K562 (cell line): ENCODE results near the gene GRK4. TPM values are rescaled to one million over a fixed set of nuclear protein-coding genes. Genes with fewer than 3 reads are reported as not detected.

Experiments
- MEF2A ChIP-seq: IDR thresholded peaks from 2 replicates; pipeline ENCODE4 v1.6.1; 2011; ENCODE audit warnings: low read depth, mild to moderate bottlenecking, low read length, moderate library complexity; ENCODE audit not compliant: control insufficient read depth
- NFRKB ChIP-seq: fragments of 450-650 bp; IDR thresholded peaks from 2 replicates; pipeline ENCODE4 v1.6.1; 2016; ENCODE audit warnings: low read depth
- SIX5 ChIP-seq, 2 experiments: IDR thresholded peaks; 2 replicates each; pipeline ENCODE4 v1.6.1; 2011; ENCODE audit warnings: low read length in 2 of 2, borderline replicate concordance in 1 of 2, low read depth in 1 of 2, mild to moderate bottlenecking in 1 of 2, moderate library complexity in 1 of 2; ENCODE audit not compliant: insufficient read depth in 1 of 2
- SRSF9 ChIP-seq: fragments of 200-400 bp; formaldehyde crosslinking; IDR thresholded peaks from 2 replicates; pipeline ENCODE4 v1.6.1; 2017; ENCODE audit warnings: low read depth, low read length, borderline replicate concordance
- YBX1 ChIP-seq: fragments of 450-650 bp; IDR thresholded peaks from 2 replicates; pipeline ENCODE4 v1.7.1; 2016; ENCODE audit warnings: mild to moderate bottlenecking
- polyA plus RNA-seq, 8 experiments: library from polyadenylated mRNA; depleted of rRNA in 4 of 8; stranded (reverse) in 5 of 8; unstranded in 3 of 8; fragments of >200 nt; fragmentation: Nextera tagmentation in 2 of 8; fragmentation: Illumina TruSeq in 1 of 8; extraction: Ambion mirVana in 2 of 8; extraction: Trizol in 1 of 8; gene quantifications; 2 replicates each; pipeline versions ENCODE4 v1.2.1 to v1.2.3, GENCODE V29; 2011 to 2014; ENCODE audit warnings: inconsistent platforms in 1 of 8, missing spikeins in 1 of 8
- total RNA-seq, 7 experiments: library from RNA; depleted of rRNA in 6 of 7; stranded (reverse); fragments of >200 nt in 6 of 7; fragmentation: Illumina TruSeq in 2 of 7; extraction: Trizol in 2 of 7; gene quantifications; 2 replicates each; pipeline versions ENCODE4 v1.2.1 to v1.2.3, GENCODE V29; 2011 to 2021; ENCODE audit warnings: low replicate concordance in 1 of 7
- TF ChIP-seq, protein P1 (sequence below): fragments of 200-600 bp; sonication (generic); IDR thresholded peaks from one replicate; pipeline ENCODE4 v1.6.1; 2012; ENCODE audit warnings: mild to moderate bottlenecking, low read depth, low read length, inconsistent platforms
- TF ChIP-seq, protein P2 (sequence below): fragments of 250-450 bp; sonication (Bioruptor Pico); IDR thresholded peaks from 2 replicates; pipeline ENCODE4 v1.4.0; 2020; ENCODE audit warnings: borderline replicate concordance
- TF ChIP-seq, protein P3 (sequence below), 2 experiments: fragments of 450-650 bp in 1 of 2; sonication (generic) in 1 of 2; formaldehyde crosslinking in 1 of 2; IDR thresholded peaks in 1 of 2; conservative IDR thresholded peaks in 1 of 2; 2 replicates each; pipeline versions ENCODE4 v1.6.1 to v1.8.1; 2016 to 2023; ENCODE audit warnings: mild to moderate bottlenecking in 2 of 2, moderate library complexity in 2 of 2, inconsistent platforms in 1 of 2, missing genetic modification reagents in 1 of 2

GRK4 gene
- total and polyA plus RNA-seq, 9 of the 15 experiments (the other 6 are each of a cell fraction or from before 2014, with no cell fraction given), result 1.1 to 4.8 (median 2.6) TPM

DNA sequence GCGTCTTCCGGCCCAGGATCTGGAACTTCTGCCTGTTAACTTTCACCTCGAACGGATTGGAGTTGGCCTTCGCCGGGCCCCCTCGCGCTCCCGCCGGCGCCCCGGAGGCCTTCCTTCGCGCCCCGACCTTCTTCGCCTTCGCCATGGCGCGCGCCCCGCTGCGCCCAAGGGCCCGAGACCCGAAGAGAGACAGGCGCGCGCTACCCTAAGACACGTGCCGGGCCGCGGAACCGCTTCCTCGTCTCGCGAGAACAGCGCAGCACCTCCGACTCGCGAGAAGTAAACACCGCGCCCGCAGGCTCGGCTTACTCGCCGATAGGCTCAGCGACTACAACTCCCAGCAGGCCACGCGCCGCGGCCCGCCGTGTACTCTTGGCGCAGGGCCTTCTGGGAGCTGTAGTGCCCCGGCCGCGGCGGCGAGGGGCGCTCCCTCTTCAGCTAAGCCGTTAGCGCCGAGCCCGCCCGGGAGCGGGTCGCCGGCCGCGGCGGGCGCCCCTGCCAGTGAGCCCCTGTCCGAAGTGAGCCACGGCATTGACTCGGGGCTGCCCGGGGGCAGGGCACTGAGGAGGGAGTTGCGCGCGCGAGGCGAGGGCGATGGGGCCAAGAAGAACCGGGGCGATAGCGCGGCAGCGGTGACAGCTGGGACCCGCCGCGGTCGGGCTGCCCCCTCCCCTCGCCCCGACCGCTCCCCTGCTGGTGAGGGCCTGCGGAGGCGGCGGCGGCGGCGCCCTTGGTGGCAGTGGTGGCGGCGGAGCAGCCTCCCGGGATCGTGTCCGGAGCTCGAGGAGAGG, at the start of gene GRK4, which contains the start of gene NOP14 (continued):
- TF ChIP-seq, protein P1, sequence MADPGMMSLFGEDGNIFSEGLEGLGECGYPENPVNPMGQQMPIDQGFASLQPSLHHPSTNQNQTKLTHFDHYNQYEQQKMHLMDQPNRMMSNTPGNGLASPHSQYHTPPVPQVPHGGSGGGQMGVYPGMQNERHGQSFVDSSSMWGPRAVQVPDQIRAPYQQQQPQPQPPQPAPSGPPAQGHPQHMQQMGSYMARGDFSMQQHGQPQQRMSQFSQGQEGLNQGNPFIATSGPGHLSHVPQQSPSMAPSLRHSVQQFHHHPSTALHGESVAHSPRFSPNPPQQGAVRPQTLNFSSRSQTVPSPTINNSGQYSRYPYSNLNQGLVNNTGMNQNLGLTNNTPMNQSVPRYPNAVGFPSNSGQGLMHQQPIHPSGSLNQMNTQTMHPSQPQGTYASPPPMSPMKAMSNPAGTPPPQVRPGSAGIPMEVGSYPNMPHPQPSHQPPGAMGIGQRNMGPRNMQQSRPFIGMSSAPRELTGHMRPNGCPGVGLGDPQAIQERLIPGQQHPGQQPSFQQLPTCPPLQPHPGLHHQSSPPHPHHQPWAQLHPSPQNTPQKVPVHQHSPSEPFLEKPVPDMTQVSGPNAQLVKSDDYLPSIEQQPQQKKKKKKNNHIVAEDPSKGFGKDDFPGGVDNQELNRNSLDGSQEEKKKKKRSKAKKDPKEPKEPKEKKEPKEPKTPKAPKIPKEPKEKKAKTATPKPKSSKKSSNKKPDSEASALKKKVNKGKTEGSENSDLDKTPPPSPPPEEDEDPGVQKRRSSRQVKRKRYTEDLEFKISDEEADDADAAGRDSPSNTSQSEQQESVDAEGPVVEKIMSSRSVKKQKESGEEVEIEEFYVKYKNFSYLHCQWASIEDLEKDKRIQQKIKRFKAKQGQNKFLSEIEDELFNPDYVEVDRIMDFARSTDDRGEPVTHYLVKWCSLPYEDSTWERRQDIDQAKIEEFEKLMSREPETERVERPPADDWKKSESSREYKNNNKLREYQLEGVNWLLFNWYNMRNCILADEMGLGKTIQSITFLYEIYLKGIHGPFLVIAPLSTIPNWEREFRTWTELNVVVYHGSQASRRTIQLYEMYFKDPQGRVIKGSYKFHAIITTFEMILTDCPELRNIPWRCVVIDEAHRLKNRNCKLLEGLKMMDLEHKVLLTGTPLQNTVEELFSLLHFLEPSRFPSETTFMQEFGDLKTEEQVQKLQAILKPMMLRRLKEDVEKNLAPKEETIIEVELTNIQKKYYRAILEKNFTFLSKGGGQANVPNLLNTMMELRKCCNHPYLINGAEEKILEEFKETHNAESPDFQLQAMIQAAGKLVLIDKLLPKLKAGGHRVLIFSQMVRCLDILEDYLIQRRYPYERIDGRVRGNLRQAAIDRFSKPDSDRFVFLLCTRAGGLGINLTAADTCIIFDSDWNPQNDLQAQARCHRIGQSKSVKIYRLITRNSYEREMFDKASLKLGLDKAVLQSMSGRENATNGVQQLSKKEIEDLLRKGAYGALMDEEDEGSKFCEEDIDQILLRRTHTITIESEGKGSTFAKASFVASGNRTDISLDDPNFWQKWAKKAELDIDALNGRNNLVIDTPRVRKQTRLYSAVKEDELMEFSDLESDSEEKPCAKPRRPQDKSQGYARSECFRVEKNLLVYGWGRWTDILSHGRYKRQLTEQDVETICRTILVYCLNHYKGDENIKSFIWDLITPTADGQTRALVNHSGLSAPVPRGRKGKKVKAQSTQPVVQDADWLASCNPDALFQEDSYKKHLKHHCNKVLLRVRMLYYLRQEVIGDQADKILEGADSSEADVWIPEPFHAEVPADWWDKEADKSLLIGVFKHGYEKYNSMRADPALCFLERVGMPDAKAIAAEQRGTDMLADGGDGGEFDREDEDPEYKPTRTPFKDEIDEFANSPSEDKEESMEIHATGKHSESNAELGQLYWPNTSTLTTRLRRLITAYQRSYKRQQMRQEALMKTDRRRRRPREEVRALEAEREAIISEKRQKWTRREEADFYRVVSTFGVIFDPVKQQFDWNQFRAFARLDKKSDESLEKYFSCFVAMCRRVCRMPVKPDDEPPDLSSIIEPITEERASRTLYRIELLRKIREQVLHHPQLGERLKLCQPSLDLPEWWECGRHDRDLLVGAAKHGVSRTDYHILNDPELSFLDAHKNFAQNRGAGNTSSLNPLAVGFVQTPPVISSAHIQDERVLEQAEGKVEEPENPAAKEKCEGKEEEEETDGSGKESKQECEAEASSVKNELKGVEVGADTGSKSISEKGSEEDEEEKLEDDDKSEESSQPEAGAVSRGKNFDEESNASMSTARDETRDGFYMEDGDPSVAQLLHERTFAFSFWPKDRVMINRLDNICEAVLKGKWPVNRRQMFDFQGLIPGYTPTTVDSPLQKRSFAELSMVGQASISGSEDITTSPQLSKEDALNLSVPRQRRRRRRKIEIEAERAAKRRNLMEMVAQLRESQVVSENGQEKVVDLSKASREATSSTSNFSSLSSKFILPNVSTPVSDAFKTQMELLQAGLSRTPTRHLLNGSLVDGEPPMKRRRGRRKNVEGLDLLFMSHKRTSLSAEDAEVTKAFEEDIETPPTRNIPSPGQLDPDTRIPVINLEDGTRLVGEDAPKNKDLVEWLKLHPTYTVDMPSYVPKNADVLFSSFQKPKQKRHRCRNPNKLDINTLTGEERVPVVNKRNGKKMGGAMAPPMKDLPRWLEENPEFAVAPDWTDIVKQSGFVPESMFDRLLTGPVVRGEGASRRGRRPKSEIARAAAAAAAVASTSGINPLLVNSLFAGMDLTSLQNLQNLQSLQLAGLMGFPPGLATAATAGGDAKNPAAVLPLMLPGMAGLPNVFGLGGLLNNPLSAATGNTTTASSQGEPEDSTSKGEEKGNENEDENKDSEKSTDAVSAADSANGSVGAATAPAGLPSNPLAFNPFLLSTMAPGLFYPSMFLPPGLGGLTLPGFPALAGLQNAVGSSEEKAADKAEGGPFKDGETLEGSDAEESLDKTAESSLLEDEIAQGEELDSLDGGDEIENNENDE, result no peak
- TF ChIP-seq NFRKB, result no peak
- TF ChIP-seq, protein P2, sequence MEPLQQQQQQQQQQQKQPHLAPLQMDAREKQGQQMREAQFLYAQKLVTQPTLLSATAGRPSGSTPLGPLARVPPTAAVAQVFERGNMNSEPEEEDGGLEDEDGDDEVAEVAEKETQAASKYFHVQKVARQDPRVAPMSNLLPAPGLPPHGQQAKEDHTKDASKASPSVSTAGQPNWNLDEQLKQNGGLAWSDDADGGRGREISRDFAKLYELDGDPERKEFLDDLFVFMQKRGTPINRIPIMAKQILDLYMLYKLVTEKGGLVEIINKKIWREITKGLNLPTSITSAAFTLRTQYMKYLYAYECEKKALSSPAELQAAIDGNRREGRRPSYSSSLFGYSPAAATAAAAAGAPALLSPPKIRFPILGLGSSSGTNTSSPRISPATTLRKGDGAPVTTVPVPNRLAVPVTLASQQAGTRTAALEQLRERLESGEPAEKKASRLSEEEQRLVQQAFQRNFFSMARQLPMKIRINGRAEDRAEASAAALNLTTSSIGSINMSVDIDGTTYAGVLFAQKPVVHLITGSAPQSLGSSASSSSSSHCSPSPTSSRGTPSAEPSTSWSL (CRISPR knock-in tag), result 0 out of 2 replicates have a peak, but pooled peaks have one; percentile 55
- no peak for TF ChIP-seq MEF2A
- TF ChIP-seq SRSF9, result no peak
- no peak for TF ChIP-seq YBX1
- peak; percentile 94 to 97 for TF ChIP-seq SIX5 (IDR thresholded peaks at IDR 0.05; ENCODE audit: borderline replicate concordance in 1 of 2, insufficient read depth in 1 of 2, low read depth in 1 of 2, low read length in 2 of 2)
- TF ChIP-seq, protein P3, sequence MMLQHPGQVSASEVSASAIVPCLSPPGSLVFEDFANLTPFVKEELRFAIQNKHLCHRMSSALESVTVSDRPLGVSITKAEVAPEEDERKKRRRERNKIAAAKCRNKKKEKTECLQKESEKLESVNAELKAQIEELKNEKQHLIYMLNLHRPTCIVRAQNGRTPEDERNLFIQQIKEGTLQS (IDR thresholded peaks at IDR 0.05), result no peak
- TF ChIP-seq, protein P3 (CRISPR knock-in tag; conservative IDR thresholded peaks at IDR 0.05), result peak; percentile 81
